8988T (cell line): ENCODE results near the gene NINL.

Source experiments
- DNase-seq: peaks from one replicate; pipeline ENCODE4 v3.0.0; 2011

NINL gene

GRCh38 chr20:25498280-25498606 lies 87.1 kb downstream of the NINL start:
- no peak for DNase-seq

GRCh38 chr20:25497586-25498279 lies 87.6 kb downstream of the NINL start:
- DNase-seq: no peak

- no peak for DNase-seq
These were observed 88.3 kb downstream of the NINL start for GRCh38 chr20:25496968-25497401.

GRCh38 chr20:25496165-25496967 lies 89.0 kb downstream of the NINL start:
- DNase-seq: no peak

GRCh38 chr20:25495189-25495824 lies 90.0 kb downstream of the NINL start:
- no peak for DNase-seq

GRCh38 chr20:25494506-25495188 lies 90.7 kb downstream of the NINL start:
- DNase-seq: no peak

GRCh38 chr20:25493748-25494505 lies 91.4 kb downstream of the NINL start:
- DNase-seq: no peak

- DNase-seq: no peak
These were observed 92.2 kb downstream of the NINL start for GRCh38 chr20:25493137-25493536.

GRCh38 chr20:25491446-25492038 lies 93.8 kb downstream of the NINL start:
- no peak for DNase-seq

GRCh38 chr20:25490656-25491445 lies 94.5 kb downstream of the NINL start:
- DNase-seq: no peak

- no peak for DNase-seq
These were observed 96.0 kb downstream of the NINL start for GRCh38 chr20:25489221-25489871.

GRCh38 chr20:25487975-25488374 lies 97.4 kb downstream of the NINL start:
- DNase-seq: no peak

GRCh38 chr20:25487306-25487705 lies 98.0 kb downstream of the NINL start:
- no peak for DNase-seq

- DNase-seq: no peak
These were observed 99.0 kb downstream of the NINL start for GRCh38 chr20:25486377-25486776.

- no peak for DNase-seq
These were observed 99.5 kb downstream of the NINL start for GRCh38 chr20:25485872-25486271.

- DNase-seq: no peak
These were observed 100.3 kb downstream of the NINL start for GRCh38 chr20:25484911-25485511.

GRCh38 chr20:25484224-25484846 lies 101.0 kb downstream of the NINL start:
- DNase-seq: no peak

GRCh38 chr20:25483431-25484132 lies 101.7 kb downstream of the NINL start:
- DNase-seq: no peak

- no peak for DNase-seq
These were observed 103.4 kb downstream of the NINL start for GRCh38 chr20:25481918-25482253.
